DMS79 treated with DMSO at 0.1 percent for 48 hours (cell line): Measurements from ENCODE around the gene TTYH1.

Source experiments
- DNase-seq: peaks from one replicate; lab custom pipeline; 2025; lab: John Stamatoyannopoulos, UW

Gene TTYH1

GRCh38 chr19:54392105-54392504, 23.2 kb upstream of the TTYH1 start:
- no peak for DNase-seq

GRCh38 chr19:54393381-54393780, 21.9 kb upstream of the TTYH1 start:
- no peak for DNase-seq

- no peak for DNase-seq
These were observed 19.6 kb upstream of the TTYH1 start for GRCh38 chr19:54395685-54396084.

GRCh38 chr19:54399189-54399588, 16.1 kb upstream of the TTYH1 start:
- no peak for DNase-seq

GRCh38 chr19:54400913-54401312, 14.4 kb upstream of the TTYH1 start:
- DNase-seq = no peak

- no peak for DNase-seq
These were observed 12.2 kb upstream of the TTYH1 start for GRCh38 chr19:54403054-54403453.

- DNase-seq = no peak
These were observed 9.6 kb upstream of the TTYH1 start for GRCh38 chr19:54405628-54406027.

- DNase-seq = no peak
These were observed 7.5 kb upstream of the TTYH1 start for GRCh38 chr19:54407780-54408179.

GRCh38 chr19:54408456-54409026, 6.7 kb upstream of the TTYH1 start:
- DNase-seq = no peak

GRCh38 chr19:54411033-54411432, 4.2 kb upstream of the TTYH1 start:
- no peak for DNase-seq

GRCh38 chr19:54412877-54413276, 2.4 kb upstream of the TTYH1 start:
- DNase-seq = no peak

- DNase-seq = no peak
These were observed 1.1 kb upstream of the TTYH1 start for GRCh38 chr19:54414156-54414555.

- DNase-seq = no peak
These were observed 823 bp downstream of the TTYH1 start for GRCh38 chr19:54415901-54416673.

- no peak for DNase-seq
These were observed 1.6 kb downstream of the TTYH1 start for GRCh38 chr19:54416695-54417491.

GRCh38 chr19:54418030-54418929, 3.0 kb downstream of the TTYH1 start:
- DNase-seq = no peak

- DNase-seq = no peak
These were observed 3.9 kb downstream of the TTYH1 start for GRCh38 chr19:54418930-54419800.

- no peak for DNase-seq
These were observed 4.8 kb downstream of the TTYH1 start for GRCh38 chr19:54420068-54420382.

- no peak for DNase-seq
These were observed 5.3 kb downstream of the TTYH1 start for GRCh38 chr19:54420383-54421168.

- no peak for DNase-seq
These were observed 5.9 kb downstream of the TTYH1 start for GRCh38 chr19:54421169-54421516.

- no peak for DNase-seq
These were observed 6.3 kb downstream of the TTYH1 start for GRCh38 chr19:54421521-54421920.

GRCh38 chr19:54422136-54422535, 6.9 kb downstream of the TTYH1 start:
- DNase-seq = no peak
